Neural crest cell (in vitro differentiated cells): Measurements from ENCODE around the gene MAP3K6. TPM values are rescaled to one million over a fixed set of nuclear protein-coding genes. Genes with fewer than 3 reads are reported as not detected.
A peak's percentile ranks its signal among the peaks of the same experiment; 100 is the strongest.

Experiments used
- DNase-seq: peaks from one replicate; pipeline ENCODE4 v3.0.0; 2021; ENCODE audit warnings: low read depth, mixed read lengths, low spot score
- H3K27ac Mint-ChIP-seq: one replicate; pipeline ENCODE4 v1.8.0; 2021; ENCODE audit warnings: mild to moderate bottlenecking, mixed read lengths; ENCODE audit not compliant: unreplicated experiment
- H3K27me3 Mint-ChIP-seq: 2 replicates; pipeline ENCODE4 v1.8.0; 2021; ENCODE audit warnings: low read depth, mild to moderate bottlenecking, mixed read lengths
- H3K36me3 Mint-ChIP-seq: 2 replicates; pipeline ENCODE4 v1.8.0; 2021; ENCODE audit warnings: low read depth, mild to moderate bottlenecking, mixed read lengths
- H3K4me1 Mint-ChIP-seq: 2 replicates; pipeline ENCODE4 v1.8.0; 2021; ENCODE audit warnings: mixed read lengths
- H3K4me3 Mint-ChIP-seq: one replicate; pipeline ENCODE4 v1.8.0; 2021; ENCODE audit warnings: mild to moderate bottlenecking, mixed read lengths
- H3K9me3 Mint-ChIP-seq: 2 replicates; pipeline ENCODE4 v1.8.0; 2021; ENCODE audit warnings: mixed read lengths
- CTCF ChIP-seq: fragments of 200-600 bp; sonication (generic); conservative IDR thresholded peaks from 2 replicates; pipeline ENCODE4 v1.5.0; 2021; ENCODE audit warnings: antibody characterized with exemption, mild to moderate bottlenecking
- total RNA-seq: library from RNA; stranded (reverse); gene quantifications from 2 replicates; pipeline ENCODE4 v1.2.1, GENCODE V29; 2021

Gene MAP3K6
- total RNA-seq, 1 donor from 2014 or later: 13.6 TPM

GRCh38 chr1:27377760-27378495 is 11.2 kb upstream of the MAP3K6 start:
- H3K9me3 Mint-ChIP-seq: no peaks in the 10 kb centered on the region
- H3K27me3 Mint-ChIP-seq: peaks cover 16% of the 10 kb centered on the region
- DNase-seq: no peak
- H3K4me3 Mint-ChIP-seq: no peak overlapping the region
- no peaks in the 10 kb centered on the region for H3K4me1 Mint-ChIP-seq
- H3K36me3 Mint-ChIP-seq: no peaks in the 10 kb centered on the region
- TF ChIP-seq CTCF: no peak
- H3K27ac Mint-ChIP-seq: no peak overlapping the region

- DNase-seq: no peak
- Mint-ChIP-seq H3K27me3 (no peaks in the 10 kb centered on the region), H3K4me3 (no peak within 1 kb of the TSS), H3K36me3 (no peaks in the 10 kb centered on the region), H3K4me1 (no peaks in the 10 kb centered on the region), H3K27ac (no peak within 1 kb of the TSS), H3K9me3 (no peaks in the 10 kb centered on the region)
- no peak for TF ChIP-seq CTCF
Observed at GRCh38 chr1:27374362-27375086, 7.8 kb upstream of the MAP3K6 start, which contains the start of gene FCN3. Gene FCN3, minus strand, starts transcription at chr1:27374824. Its CDS starts 6 bp downstream, at chr1:27374818.

- Mint-ChIP-seq H3K27ac (no peak overlapping the region), H3K27me3 (no peaks in the 10 kb centered on the region), H3K9me3 (no peaks in the 10 kb centered on the region), H3K36me3 (no peaks in the 10 kb centered on the region), H3K4me3 (no peak overlapping the region), H3K4me1 (no peaks in the 10 kb centered on the region)
- TF ChIP-seq CTCF: peak; percentile 50
- no peak for DNase-seq
Observed at GRCh38 chr1:27372808-27373690, 6.3 kb upstream of the MAP3K6 start.

GRCh38 chr1:27372022-27372807 is 5.5 kb upstream of the MAP3K6 start:
- no peak overlapping the region for H3K4me3 Mint-ChIP-seq
- no peaks in the 10 kb centered on the region for H3K9me3 Mint-ChIP-seq
- TF ChIP-seq CTCF: no peak
- peaks cover 5% of the 10 kb centered on the region for H3K4me1 Mint-ChIP-seq
- DNase-seq: no peak
- H3K27me3 Mint-ChIP-seq: no peaks in the 10 kb centered on the region
- H3K36me3 Mint-ChIP-seq: no peaks in the 10 kb centered on the region
- no peak overlapping the region for H3K27ac Mint-ChIP-seq
